Activated CD4-positive, alpha-beta T cell treated with anti-CD3 and anti-CD28 coated beads, Interleukin-2, amount 50 U/mL, for 1 hour (primary cell): ENCODE data around the gene PKP2.

Experiments used
- DNase-seq: peaks from one replicate; pipeline ENCODE4 v3.0.0-alpha.2; 2020

The PKP2 gene

GRCh38 chr12:32896432-32897280 lies at the start of gene PKP2:
PKP2 (minus strand) TSS chr12:32896777; CDS start chr12:32896731, 46 bp downstream.
- DNase-seq = peak; percentile 1

GRCh38 chr12:32944195-32944594 lies 47.6 kb upstream of the PKP2 start:
- no peak for DNase-seq

- DNase-seq = no peak
These were observed 43.2 kb upstream of the PKP2 start for GRCh38 chr12:32939801-32940200.

- DNase-seq = no peak
These were observed 30.4 kb upstream of the PKP2 start for GRCh38 chr12:32926963-32927362.

- DNase-seq = no peak
These were observed 29.8 kb upstream of the PKP2 start for GRCh38 chr12:32926356-32926755.

- DNase-seq = no peak
These were observed 26.1 kb upstream of the PKP2 start for GRCh38 chr12:32922546-32923297.

- no peak for DNase-seq
These were observed 24.8 kb upstream of the PKP2 start for GRCh38 chr12:32921397-32921796.

- DNase-seq = no peak
These were observed 24.0 kb upstream of the PKP2 start for GRCh38 chr12:32920506-32921085.

- no peak for DNase-seq
These were observed 22.6 kb upstream of the PKP2 start for GRCh38 chr12:32918890-32919801.

- DNase-seq = no peak
These were observed 20.6 kb upstream of the PKP2 start for GRCh38 chr12:32917094-32917611.

GRCh38 chr12:32907898-32908476 lies 11.4 kb upstream of the PKP2 start:
- no peak for DNase-seq

- DNase-seq = no peak
These were observed 10.6 kb upstream of the PKP2 start for GRCh38 chr12:32907166-32907565.

GRCh38 chr12:32906399-32907165 lies 10.0 kb upstream of the PKP2 start:
- DNase-seq = no peak

GRCh38 chr12:32903763-32904162 lies 7.2 kb upstream of the PKP2 start:
- DNase-seq = no peak

- no peak for DNase-seq
These were observed 6.7 kb upstream of the PKP2 start for GRCh38 chr12:32903318-32903717.

- DNase-seq = no peak
These were observed 5.9 kb upstream of the PKP2 start for GRCh38 chr12:32902287-32902997.

- DNase-seq = no peak
These were observed 5.0 kb upstream of the PKP2 start for GRCh38 chr12:32901553-32901952.

- no peak for DNase-seq
These were observed 1.4 kb upstream of the PKP2 start for GRCh38 chr12:32897687-32898573.

- DNase-seq = no peak
These were observed 669 bp upstream of the PKP2 start for GRCh38 chr12:32897281-32897610.
